ENCODE measurements around the gene PDE4DIP. TPM values are rescaled to one million over a fixed set of nuclear protein-coding genes. Genes with fewer than 3 reads are reported as not detected.
"Not testable (repeated sequence)": the region's sequence is repeated elsewhere in the genome, so short reads cannot be mapped to it uniquely, and the experiment has no call there.

Gene PDE4DIP
- total and polyA plus RNA-seq, 3 experiments from 2014 or later: 18.1 to 30.4 (median 29.1) TPM

GRCh38 chr1:148952253-148952937 lies 108.2 kb downstream of the PDE4DIP start:
- H3K9me3 ChIP-seq (ENCODE audit: low read length); H3K9me3 Mint-ChIP-seq; POLR2A ChIA-PET; H3K36me3 Mint-ChIP-seq; H3K36me3 ChIP-seq (ENCODE audit: insufficient read depth, low read length); CTCF ChIA-PET; H3K27me3 Mint-ChIP-seq; H3K27ac ChIP-seq (ENCODE audit: low read depth, low read length); H3K27me3 ChIP-seq (ENCODE audit: insufficient read depth, low read length, poor library complexity, severe bottlenecking); H3K4me1 ChIP-seq (ENCODE audit: insufficient read depth, low read length): not testable (repeated sequence)
- peaks cover 16 to 22% (median 18%) of the 10 kb centered on the region in 3 donors for H3K4me1 Mint-ChIP-seq
- H3K27ac Mint-ChIP-seq: peak overlapping the region in 3 of 8 donors; percentile 47 to 75 (median 54)
- peak overlapping the region; percentile 83 to 94 (median 86) for H3K4me3 Mint-ChIP-seq
- H3K4me3 ChIP-seq (ENCODE audit: low read length): peak overlapping the region; percentile 51
- DNase-seq: peak; percentile 48 to 67 (median 63)

- H3K9me3 Mint-ChIP-seq; H3K4me1 ChIP-seq (ENCODE audit: insufficient read depth, low read length); H3K9me3 ChIP-seq (ENCODE audit: low read length); H3K36me3 Mint-ChIP-seq; H3K36me3 ChIP-seq (ENCODE audit: insufficient read depth, low read length); H3K27me3 Mint-ChIP-seq; H3K27ac ChIP-seq (ENCODE audit: low read depth, low read length); POLR2A ChIA-PET; CTCF ChIA-PET; H3K27me3 ChIP-seq (ENCODE audit: insufficient read depth, low read length, poor library complexity, severe bottlenecking): not testable (repeated sequence)
- peak overlapping the region; percentile 51 for H3K4me3 ChIP-seq (ENCODE audit: low read length)
- Mint-ChIP-seq H3K4me3 (peak overlapping the region; percentile 82 to 87 (median 85)), H3K4me1 (peaks cover 16 to 22% (median 18%) of the 10 kb centered on the region in 3 donors), H3K27ac (peak overlapping the region in 2 of 8 donors; percentile 29 to 81)
- DNase-seq: peak in 3 of 5 donors; percentile 1 to 47 (median 15)
Measured at GRCh38 chr1:148952938-148953616, 108.8 kb downstream of the PDE4DIP start.

- H3K27ac ChIP-seq (ENCODE audit: low read depth, low read length); DNase-seq; H3K27me3 ChIP-seq (ENCODE audit: insufficient read depth, low read length, poor library complexity, severe bottlenecking); H3K9me3 ChIP-seq (ENCODE audit: low read length); CTCF ChIA-PET; POLR2A ChIA-PET; H3K4me3 ChIP-seq (ENCODE audit: low read length); H3K9me3 Mint-ChIP-seq; H3K36me3 Mint-ChIP-seq; H3K36me3 ChIP-seq (ENCODE audit: insufficient read depth, low read length); H3K4me1 ChIP-seq (ENCODE audit: insufficient read depth, low read length); H3K27me3 Mint-ChIP-seq: not testable (repeated sequence)
- Mint-ChIP-seq H3K4me3 (peak overlapping the region; percentile 51 to 93 (median 61)), H3K27ac (peak overlapping the region in 1 of 8 donors; percentile 70), H3K4me1 (peaks cover 18 to 25% (median 18%) of the 10 kb centered on the region in 3 donors)
Measured at GRCh38 chr1:148953730-148954129, 109.5 kb downstream of the PDE4DIP start.

- Mint-ChIP-seq H3K27ac (peak overlapping the region in 2 of 8 donors; percentile 57 to 76), H3K4me1 (peaks cover 9 to 11% (median 10%) of the 10 kb centered on the region in 3 donors), H3K4me3 (peak overlapping the region in 4 of 7 donors; percentile 35 to 66 (median 44))
- H3K9me3 ChIP-seq (ENCODE audit: low read length); H3K36me3 ChIP-seq (ENCODE audit: insufficient read depth, low read length); CTCF ChIA-PET; H3K27me3 ChIP-seq (ENCODE audit: insufficient read depth, low read length, poor library complexity, severe bottlenecking); H3K4me3 ChIP-seq (ENCODE audit: low read length); H3K4me1 ChIP-seq (ENCODE audit: insufficient read depth, low read length); DNase-seq; H3K27me3 Mint-ChIP-seq; H3K27ac ChIP-seq (ENCODE audit: low read depth, low read length); POLR2A ChIA-PET; H3K9me3 Mint-ChIP-seq; H3K36me3 Mint-ChIP-seq: not testable (repeated sequence)
Measured at GRCh38 chr1:148958343-148958742, 114.1 kb downstream of the PDE4DIP start.

- H3K27me3 ChIP-seq (ENCODE audit: insufficient read depth, low read length, poor library complexity, severe bottlenecking); H3K36me3 ChIP-seq (ENCODE audit: insufficient read depth, low read length); H3K27ac ChIP-seq (ENCODE audit: low read depth, low read length); H3K4me1 Mint-ChIP-seq; CTCF ChIA-PET; H3K9me3 Mint-ChIP-seq; H3K4me1 ChIP-seq (ENCODE audit: insufficient read depth, low read length); POLR2A ChIA-PET; DNase-seq; H3K27me3 Mint-ChIP-seq; H3K4me3 ChIP-seq (ENCODE audit: low read length); H3K27ac Mint-ChIP-seq; H3K4me3 Mint-ChIP-seq; H3K9me3 ChIP-seq (ENCODE audit: low read length); H3K36me3 Mint-ChIP-seq: not testable (repeated sequence)
Measured at GRCh38 chr1:148960212-148961000, 116.2 kb downstream of the PDE4DIP start.

GRCh38 chr1:148962127-148962857 lies 118.1 kb downstream of the PDE4DIP start:
- H3K4me1 ChIP-seq (ENCODE audit: insufficient read depth, low read length); H3K27ac ChIP-seq (ENCODE audit: low read depth, low read length); H3K27me3 ChIP-seq (ENCODE audit: insufficient read depth, low read length, poor library complexity, severe bottlenecking); H3K27ac Mint-ChIP-seq; DNase-seq; H3K36me3 ChIP-seq (ENCODE audit: insufficient read depth, low read length); CTCF ChIA-PET; H3K36me3 Mint-ChIP-seq; H3K4me1 Mint-ChIP-seq; H3K9me3 Mint-ChIP-seq; H3K27me3 Mint-ChIP-seq; H3K4me3 ChIP-seq (ENCODE audit: low read length); H3K9me3 ChIP-seq (ENCODE audit: low read length); H3K4me3 Mint-ChIP-seq; POLR2A ChIA-PET: not testable (repeated sequence)

- POLR2A ChIA-PET; H3K36me3 ChIP-seq (ENCODE audit: insufficient read depth, low read length); H3K27ac ChIP-seq (ENCODE audit: low read depth, low read length); H3K4me3 ChIP-seq (ENCODE audit: low read length); H3K9me3 ChIP-seq (ENCODE audit: low read length); H3K27me3 ChIP-seq (ENCODE audit: insufficient read depth, low read length, poor library complexity, severe bottlenecking); H3K27me3 Mint-ChIP-seq; H3K4me3 Mint-ChIP-seq; H3K9me3 Mint-ChIP-seq; CTCF ChIA-PET; H3K4me1 Mint-ChIP-seq; H3K4me1 ChIP-seq (ENCODE audit: insufficient read depth, low read length); H3K27ac Mint-ChIP-seq: not testable (repeated sequence)
- peak in 1 of 5 donors; percentile 22 for DNase-seq
- H3K36me3 Mint-ChIP-seq: peaks cover 0 to 15% (median 1%) of the 10 kb centered on the region in 3 donors
Measured at GRCh38 chr1:148966084-148966483, 121.9 kb downstream of the PDE4DIP start.

GRCh38 chr1:148967580-148967979 lies 123.4 kb downstream of the PDE4DIP start:
- H3K27me3 Mint-ChIP-seq; H3K4me3 ChIP-seq (ENCODE audit: low read length); H3K4me1 Mint-ChIP-seq; H3K4me1 ChIP-seq (ENCODE audit: insufficient read depth, low read length); POLR2A ChIA-PET; H3K4me3 Mint-ChIP-seq; H3K27ac ChIP-seq (ENCODE audit: low read depth, low read length); CTCF ChIA-PET; H3K27me3 ChIP-seq (ENCODE audit: insufficient read depth, low read length, poor library complexity, severe bottlenecking); H3K27ac Mint-ChIP-seq; H3K36me3 ChIP-seq (ENCODE audit: insufficient read depth, low read length); H3K9me3 Mint-ChIP-seq; H3K9me3 ChIP-seq (ENCODE audit: low read length); DNase-seq: not testable (repeated sequence)
- H3K36me3 Mint-ChIP-seq: peaks cover 0 to 14% (median 1%) of the 10 kb centered on the region in 3 donors
